RWPE1 (cell line): ENCODE results near the gene STUB1.
A peak's percentile ranks its signal among the peaks of the same experiment; 100 is the strongest.

Source experiments
- CTCF ChIA-PET: fragments of 350-600 bp; sonication (Branson Sonifier 250); formaldehyde crosslinking; extraction: SDS; loops from one replicate; lab custom pipeline; 2021; lab: Yijun Ruan, JAX
- POLR2A ChIA-PET: fragments of 400-600 bp; formaldehyde crosslinking; extraction: SDS; loops from one replicate; lab custom pipeline; 2020; ENCODE audit warnings: antibody characterized with exemption; ENCODE audit not compliant: low non-redundant PET; lab: Yijun Ruan, JAX
- DNase-seq: peaks from one replicate; pipeline ENCODE4 v3.0.0; 2012; ENCODE audit warnings: low spot score
- H3K27ac ChIP-seq: fragments of 450-650 bp; 2 replicates; pipeline ENCODE4 v1.5.1; 2017
- TF ChIP-seq, protein P1 (sequence below): fragments of 450-650 bp; conservative IDR thresholded peaks from 2 replicates; pipeline ENCODE4 v1.5.1; 2017; ENCODE audit warnings: low read depth, mild to moderate bottlenecking

STUB1 gene

DNA sequence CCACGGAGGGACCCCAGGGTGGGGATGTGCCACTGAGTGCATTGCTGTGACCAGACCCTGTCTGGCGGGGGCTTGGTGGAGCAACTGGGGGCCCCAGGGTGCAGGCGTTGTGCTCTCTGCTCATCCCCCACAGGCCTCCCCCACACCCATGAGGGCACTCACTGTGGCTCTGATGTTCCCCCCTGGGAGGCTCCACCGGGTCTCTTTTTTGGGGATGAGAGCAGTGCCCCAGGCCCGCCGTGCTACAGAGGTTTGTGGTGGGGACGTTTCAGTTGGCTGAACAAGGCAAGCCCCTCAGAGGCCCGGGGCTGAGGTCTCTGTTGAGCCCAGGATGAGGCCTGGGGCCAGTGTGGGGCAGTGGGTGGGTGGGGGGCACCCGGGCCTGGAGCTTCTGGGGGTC lies 43.5 kb downstream of the STUB1 start:
- POLR2A ChIA-PET: interaction anchor here (2.3 kb wide), 1 partner anchor 28 kb away, joined by 8 read pairs; no protein-coding TSS in a partner anchor
- TF ChIP-seq, protein P1, sequence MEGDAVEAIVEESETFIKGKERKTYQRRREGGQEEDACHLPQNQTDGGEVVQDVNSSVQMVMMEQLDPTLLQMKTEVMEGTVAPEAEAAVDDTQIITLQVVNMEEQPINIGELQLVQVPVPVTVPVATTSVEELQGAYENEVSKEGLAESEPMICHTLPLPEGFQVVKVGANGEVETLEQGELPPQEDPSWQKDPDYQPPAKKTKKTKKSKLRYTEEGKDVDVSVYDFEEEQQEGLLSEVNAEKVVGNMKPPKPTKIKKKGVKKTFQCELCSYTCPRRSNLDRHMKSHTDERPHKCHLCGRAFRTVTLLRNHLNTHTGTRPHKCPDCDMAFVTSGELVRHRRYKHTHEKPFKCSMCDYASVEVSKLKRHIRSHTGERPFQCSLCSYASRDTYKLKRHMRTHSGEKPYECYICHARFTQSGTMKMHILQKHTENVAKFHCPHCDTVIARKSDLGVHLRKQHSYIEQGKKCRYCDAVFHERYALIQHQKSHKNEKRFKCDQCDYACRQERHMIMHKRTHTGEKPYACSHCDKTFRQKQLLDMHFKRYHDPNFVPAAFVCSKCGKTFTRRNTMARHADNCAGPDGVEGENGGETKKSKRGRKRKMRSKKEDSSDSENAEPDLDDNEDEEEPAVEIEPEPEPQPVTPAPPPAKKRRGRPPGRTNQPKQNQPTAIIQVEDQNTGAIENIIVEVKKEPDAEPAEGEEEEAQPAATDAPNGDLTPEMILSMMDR: no peak
- H3K27ac ChIP-seq: peak overlapping the region; percentile 95
- CTCF ChIA-PET: interaction anchor here (0.6 to 1.1 kb wide), 2 partner anchors 12 to 15 kb away, joined by 3 to 7 read pairs; no protein-coding TSS in a partner anchor
- no peak for DNase-seq

DNA sequence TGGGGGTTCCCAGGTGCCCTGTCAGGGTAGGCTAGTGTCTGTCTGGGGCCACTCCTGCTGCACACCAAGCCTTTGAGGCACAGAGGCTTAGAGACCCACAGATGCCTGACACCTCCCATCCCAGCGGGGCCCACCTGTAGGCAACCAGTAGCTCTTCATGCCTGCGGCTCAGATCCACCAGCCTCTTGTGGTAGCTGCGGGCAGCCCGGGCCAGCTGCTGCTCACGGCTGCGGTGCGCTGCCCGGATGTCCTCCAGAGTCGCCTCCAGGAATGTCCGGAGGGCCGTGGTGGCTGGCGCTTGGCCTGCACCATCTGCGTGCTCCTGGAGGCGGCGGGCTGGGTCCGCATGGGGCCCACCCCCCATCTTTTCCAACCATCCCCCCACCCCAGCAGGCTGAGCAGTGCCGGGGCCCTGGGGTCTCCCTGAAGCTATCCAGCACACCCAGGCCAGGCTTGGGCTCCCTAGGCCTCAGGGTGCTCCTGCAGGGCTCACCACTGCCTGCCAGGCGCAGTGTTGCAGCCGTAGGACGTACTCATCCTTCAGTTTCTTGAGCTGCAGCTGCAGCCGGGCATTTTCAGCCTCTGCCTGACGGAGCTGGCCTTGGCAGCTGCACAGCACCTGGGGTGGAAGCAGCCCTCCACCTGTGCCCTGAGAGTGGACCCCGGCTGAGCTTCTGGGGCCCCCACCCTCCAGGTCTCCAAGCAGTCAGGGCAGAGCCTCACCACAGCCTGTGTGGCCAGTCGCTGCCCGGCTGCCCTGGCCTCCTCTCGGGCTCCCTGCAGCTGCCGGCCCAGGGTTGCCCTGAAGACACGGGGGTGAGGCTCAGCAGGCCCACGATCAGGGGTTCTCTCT lies 44.2 kb downstream of the STUB1 start:
- ChIA-PET POLR2A (no interaction called here), CTCF (interaction anchor here (0.6 to 1.1 kb wide), 3 partner anchors 12 to 16 kb away, joined by 3 to 7 read pairs (median 3); partner anchors contain the start of gene CIAO3)
- DNase-seq: no peak
- TF ChIP-seq, protein P1: no peak
- H3K27ac ChIP-seq: peak overlapping the region; percentile 95

DNA sequence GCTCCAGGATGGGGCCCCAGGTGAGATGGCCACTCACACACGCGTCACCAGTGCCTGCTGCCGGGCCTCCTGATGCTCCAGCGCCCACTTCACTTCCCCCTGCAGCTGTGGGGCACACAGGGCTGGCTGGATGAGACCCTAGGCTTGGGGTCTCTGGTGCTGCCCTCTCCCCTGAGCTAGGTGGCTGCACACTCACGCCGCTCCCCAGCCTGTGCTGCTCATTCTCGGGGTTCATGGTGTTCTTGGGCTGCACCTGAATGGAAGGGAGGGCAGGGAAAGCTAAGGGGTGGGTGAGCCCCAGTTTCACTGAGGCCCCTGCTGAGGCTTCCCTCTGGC lies 44.8 kb downstream of the STUB1 start:
- TF ChIP-seq, protein P1: no peak
- ChIA-PET POLR2A (no interaction called here), CTCF (interaction anchor here (0.8 to 1.1 kb wide), 2 partner anchors 13 to 16 kb away, joined by 3 to 5 read pairs; partner anchors contain the start of gene CIAO3)
- DNase-seq: no peak
- peak overlapping the region; percentile 95 for H3K27ac ChIP-seq

DNA sequence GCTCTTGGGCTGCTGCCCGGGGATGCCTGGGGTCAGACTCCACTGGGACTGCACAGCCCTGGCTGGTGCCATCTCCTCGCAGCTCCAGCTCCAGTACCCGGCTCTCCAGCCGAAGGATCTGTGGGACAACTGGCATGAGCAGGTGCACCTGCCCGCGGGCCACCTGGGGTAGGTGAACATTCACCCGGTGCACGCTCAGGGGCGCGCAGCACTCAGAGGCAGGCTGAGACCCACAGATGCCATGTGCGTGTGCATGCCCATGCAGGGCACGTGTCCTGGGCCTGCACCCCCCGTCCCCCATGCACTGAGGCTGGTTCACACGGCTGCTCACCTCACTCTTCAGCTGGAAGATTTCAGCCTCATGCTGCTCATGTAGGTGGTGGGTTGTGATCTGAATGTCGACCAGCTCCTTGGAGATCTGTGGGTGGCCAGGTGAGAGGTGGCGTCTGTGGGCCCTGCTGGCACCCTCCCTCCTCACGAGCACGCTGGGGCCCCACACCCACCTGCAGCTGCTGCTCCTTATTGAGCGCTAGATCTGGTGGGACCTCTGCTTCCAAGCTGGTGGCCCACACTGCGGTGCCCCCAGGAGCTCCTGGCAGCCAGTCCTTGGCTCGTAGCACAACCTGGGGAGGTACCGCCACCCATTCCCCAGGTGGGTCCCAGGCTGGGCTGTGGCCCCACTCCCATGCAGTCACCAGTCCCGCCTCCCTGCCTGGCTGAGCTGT lies 45.4 kb downstream of the STUB1 start:
- ChIA-PET CTCF (interaction anchor here (0.8 to 1.1 kb wide), 2 partner anchors 13 to 15 kb away, joined by 3 to 5 read pairs; partner anchors contain the start of gene CIAO3), POLR2A (no interaction called here)
- TF ChIP-seq, protein P1: no peak
- H3K27ac ChIP-seq: peak overlapping the region; percentile 95
- DNase-seq: no peak

DNA sequence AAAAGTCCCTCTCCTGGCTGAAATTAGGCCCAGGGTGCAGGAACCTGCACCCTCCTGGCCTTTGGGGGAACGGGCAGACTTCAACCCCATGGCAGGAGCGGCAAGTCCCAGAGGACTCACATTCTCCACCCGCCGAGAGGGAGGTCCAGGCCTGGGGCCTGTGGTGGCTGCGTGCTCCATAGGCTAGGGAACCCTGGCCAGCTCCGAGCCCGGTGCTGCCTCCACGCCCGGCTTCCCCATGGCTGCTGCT lies 45.9 kb downstream of the STUB1 start:
- ChIA-PET POLR2A (no interaction called here), CTCF (interaction anchor here (1.1 kb wide), 1 partner anchor 14 kb away, joined by 5 read pairs; no protein-coding TSS in a partner anchor)
- H3K27ac ChIP-seq: peak overlapping the region; percentile 95
- TF ChIP-seq, protein P1: no peak
- no peak for DNase-seq
